ENCODE data around the gene ADAT2.

The ADAT2 gene

GRCh38 chr6:143450453-143451371, at the start of gene ADAT2, which contains the start of gene PEX3:
Gene ADAT2, minus strand, starts transcription at chr6:143450695. Its CDS starts 37 bp downstream, at chr6:143450658.
Gene PEX3, plus strand, starts transcription at chr6:143450805. Its CDS starts 238 bp downstream, at chr6:143451043.
- no peak for TF ChIP-seq CTCF (conservative IDR thresholded peaks at IDR 0.05; ENCODE audit: low read depth, low read length)
- Histone ChIP-seq H3K4me1 (ENCODE audit: low read depth, poor library complexity, severe bottlenecking) (peaks cover 25% of the 10 kb centered on the region), H3K4me2 (peak within 1 kb of the TSS; percentile 90), H3K79me2 (ENCODE audit: insufficient read depth, low read depth) (peaks cover 39% of the 10 kb centered on the region), H3K36me3 (ENCODE audit: insufficient read depth) (no peaks in the 10 kb centered on the region), H3K9ac (peak within 1 kb of the TSS; percentile 95), H3K4me3 (IDR thresholded peaks at IDR 0.05; ENCODE audit: insufficient read depth, low read depth, low read length) (no peak within 1 kb of the TSS), H3K27me3 (ENCODE audit: insufficient read depth, low read depth) (no peaks in the 10 kb centered on the region), H3K27ac (peak within 1 kb of the TSS; percentile 91), H2AFZ (ENCODE audit: low read depth) (peak within 1 kb of the TSS; percentile 83), H4K20me1 (ENCODE audit: insufficient read depth) (no peaks in the 10 kb centered on the region)

- H2AFZ ChIP-seq (ENCODE audit: low read depth), result no peak overlapping the region
- H3K4me2 ChIP-seq, result no peak overlapping the region
- H3K9ac ChIP-seq, result no peak overlapping the region
- no peaks in the 10 kb centered on the region for H3K36me3 ChIP-seq (ENCODE audit: insufficient read depth)
- H3K27me3 ChIP-seq (ENCODE audit: insufficient read depth, low read depth), result no peaks in the 10 kb centered on the region
- H3K79me2 ChIP-seq (ENCODE audit: insufficient read depth, low read depth), result no peaks in the 10 kb centered on the region
- no peak for TF ChIP-seq CTCF (conservative IDR thresholded peaks at IDR 0.05; ENCODE audit: low read depth, low read length)
- no peak overlapping the region for H3K27ac ChIP-seq
- H4K20me1 ChIP-seq (ENCODE audit: insufficient read depth), result no peaks in the 10 kb centered on the region
- H3K4me3 ChIP-seq (IDR thresholded peaks at IDR 0.05; ENCODE audit: insufficient read depth, low read depth, low read length), result no peak overlapping the region
- no peaks in the 10 kb centered on the region for H3K4me1 ChIP-seq (ENCODE audit: low read depth, poor library complexity, severe bottlenecking)
Measured at GRCh38 chr6:143498428-143498827, 47.9 kb upstream of the ADAT2 start.

- no peak overlapping the region for H3K4me3 ChIP-seq (IDR thresholded peaks at IDR 0.05; ENCODE audit: insufficient read depth, low read depth, low read length)
- no peak overlapping the region for H3K4me2 ChIP-seq
- H2AFZ ChIP-seq (ENCODE audit: low read depth), result no peak overlapping the region
- no peaks in the 10 kb centered on the region for H3K4me1 ChIP-seq (ENCODE audit: low read depth, poor library complexity, severe bottlenecking)
- TF ChIP-seq CTCF (conservative IDR thresholded peaks at IDR 0.05; ENCODE audit: low read depth, low read length), result no peak
- no peak overlapping the region for H3K9ac ChIP-seq
- H4K20me1 ChIP-seq (ENCODE audit: insufficient read depth), result no peaks in the 10 kb centered on the region
- no peaks in the 10 kb centered on the region for H3K79me2 ChIP-seq (ENCODE audit: insufficient read depth, low read depth)
- no peaks in the 10 kb centered on the region for H3K36me3 ChIP-seq (ENCODE audit: insufficient read depth)
- no peaks in the 10 kb centered on the region for H3K27me3 ChIP-seq (ENCODE audit: insufficient read depth, low read depth)
- no peak overlapping the region for H3K27ac ChIP-seq
Measured at GRCh38 chr6:143496974-143497373, 46.5 kb upstream of the ADAT2 start.

- Histone ChIP-seq H3K79me2 (ENCODE audit: insufficient read depth, low read depth) (no peaks in the 10 kb centered on the region), H4K20me1 (ENCODE audit: insufficient read depth) (no peaks in the 10 kb centered on the region), H3K27me3 (ENCODE audit: insufficient read depth, low read depth) (no peaks in the 10 kb centered on the region), H3K9ac (no peak overlapping the region), H3K4me3 (IDR thresholded peaks at IDR 0.05; ENCODE audit: insufficient read depth, low read depth, low read length) (no peak overlapping the region), H3K4me1 (ENCODE audit: low read depth, poor library complexity, severe bottlenecking) (no peaks in the 10 kb centered on the region), H3K36me3 (ENCODE audit: insufficient read depth) (no peaks in the 10 kb centered on the region), H3K27ac (no peak overlapping the region), H3K4me2 (no peak overlapping the region), H2AFZ (ENCODE audit: low read depth) (no peak overlapping the region)
- no peak for TF ChIP-seq CTCF (conservative IDR thresholded peaks at IDR 0.05; ENCODE audit: low read depth, low read length)
Measured at GRCh38 chr6:143490775-143491174, 40.3 kb upstream of the ADAT2 start.
